NT2/D1 (cell line): Measurements from ENCODE around the gene OR14J1.
"Not testable (repeated sequence)": the region's sequence is repeated elsewhere in the genome, so short reads cannot be mapped to it uniquely, and the experiment has no call there.

Source experiments
- DNase-seq: peaks from one replicate; pipeline ENCODE4 v3.0.0-alpha.2; 2011; ENCODE audit warnings: low read depth, low spot score
- H3K27me3 ChIP-seq: 2 replicates; pipeline ENCODE4 v1.6.0; 2011; ENCODE audit warnings: mild to moderate bottlenecking; ENCODE audit not compliant: insufficient read length, insufficient read depth
- H3K36me3 ChIP-seq: 2 replicates; pipeline ENCODE4 v1.6.1; 2011; ENCODE audit warnings: mild to moderate bottlenecking, low read length, mixed read lengths; ENCODE audit not compliant: insufficient read depth, insufficient read length
- H3K4me1 ChIP-seq: 2 replicates; pipeline ENCODE4 v1.5.1; 2011; ENCODE audit not compliant: insufficient read depth, insufficient read length
- H3K4me3 ChIP-seq: 2 replicates; pipeline ENCODE4 v1.5.1; 2011; ENCODE audit warnings: low read depth; ENCODE audit not compliant: insufficient read length
- H3K9ac ChIP-seq: 2 replicates; pipeline ENCODE4 v1.6.0; 2011; ENCODE audit warnings: low read depth; ENCODE audit not compliant: insufficient read length
- H3K9me3 ChIP-seq: 2 replicates; pipeline ENCODE4 v1.5.1; 2011; ENCODE audit warnings: mild to moderate bottlenecking, low read length; ENCODE audit not compliant: insufficient read depth
- SUZ12 ChIP-seq: IDR thresholded peaks from 2 replicates; pipeline ENCODE4 v1.6.1; 2011; ENCODE audit not compliant: insufficient read length, insufficient read depth; ENCODE audit errors: extremely low read depth
- YY1 ChIP-seq: IDR thresholded peaks from 2 replicates; pipeline ENCODE4 v1.6.1; 2011; ENCODE audit not compliant: insufficient read length, insufficient read depth
- ZNF274 ChIP-seq: IDR thresholded peaks from 2 replicates; pipeline ENCODE4 v1.6.1; 2011; ENCODE audit warnings: mild to moderate bottlenecking, low read depth, low read length

Gene OR14J1

DNA sequence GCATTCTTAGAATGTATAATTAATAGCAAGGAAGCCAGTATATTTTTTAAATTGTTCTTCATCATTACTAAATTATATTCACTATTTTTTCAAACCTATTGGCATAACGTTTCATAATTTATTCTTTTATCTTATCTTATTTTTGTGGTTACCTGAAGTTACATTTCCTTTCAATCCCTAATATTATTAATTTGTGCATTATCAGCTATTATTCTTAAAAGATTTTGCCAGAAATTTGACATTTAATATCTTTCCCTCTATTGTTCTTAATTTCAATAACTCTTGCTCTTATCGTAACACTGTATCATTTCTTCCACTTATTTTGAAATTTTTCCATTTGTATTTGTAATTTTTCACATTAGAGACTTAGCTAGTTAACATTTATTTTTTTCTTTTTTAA lies 18.4 kb downstream of the OR14J1 start:
- H3K27me3 ChIP-seq = no peaks in the 10 kb centered on the region
- H3K4me3 ChIP-seq = no peak overlapping the region
- no peak overlapping the region for H3K9ac ChIP-seq
- H3K9me3 ChIP-seq = no peaks in the 10 kb centered on the region
- DNase-seq = no peak
- H3K4me1 ChIP-seq = no peaks in the 10 kb centered on the region
- no peak for TF ChIP-seq ZNF274
- TF ChIP-seq SUZ12 = no peak
- TF ChIP-seq YY1 = no peak
- no peaks in the 10 kb centered on the region for H3K36me3 ChIP-seq

DNA sequence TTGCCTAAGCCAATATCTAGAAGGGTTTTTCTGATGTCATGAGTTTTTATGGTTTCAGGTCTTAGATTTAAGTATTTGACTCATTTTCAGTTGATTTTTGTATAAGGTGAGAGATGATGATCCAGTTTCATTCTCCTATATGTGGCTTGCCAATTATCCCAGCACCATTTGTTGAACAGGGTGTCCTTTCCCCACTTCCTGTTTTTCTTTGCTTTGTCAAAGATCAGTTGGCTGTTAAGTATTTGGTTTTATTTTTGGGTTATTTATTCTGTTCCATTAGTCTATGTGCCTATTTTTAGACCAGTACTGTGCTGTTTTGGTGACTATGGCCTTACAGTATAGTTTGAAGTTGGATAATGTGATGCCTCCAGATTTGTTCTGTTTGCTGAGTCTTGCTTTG lies 21.8 kb downstream of the OR14J1 start:
- H3K9me3 ChIP-seq, H3K4me3 ChIP-seq, H3K27me3 ChIP-seq, H3K9ac ChIP-seq, DNase-seq, H3K36me3 ChIP-seq, H3K4me1 ChIP-seq: not testable (repeated sequence)

DNA sequence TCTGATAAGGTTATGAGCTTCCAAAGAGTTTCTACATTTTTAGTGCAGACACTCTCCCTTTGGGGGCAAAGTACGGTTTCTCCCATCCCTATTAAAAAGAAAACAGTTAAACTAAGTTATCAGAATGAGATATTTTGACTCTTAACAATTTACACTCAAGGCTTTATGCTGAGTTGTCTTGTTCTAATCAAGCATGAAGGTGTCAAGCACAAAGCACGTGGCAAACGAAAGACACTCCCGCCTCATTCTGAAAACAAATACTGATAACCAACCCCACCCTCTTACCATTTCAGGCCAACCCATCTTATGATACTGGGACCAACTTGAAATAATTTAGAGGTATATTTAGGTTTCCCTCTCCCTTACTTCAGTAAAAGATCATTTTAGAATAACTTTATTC lies 24.3 kb downstream of the OR14J1 start:
- TF ChIP-seq YY1 (no peak), ZNF274 (no peak), SUZ12 (no peak)
- H3K36me3 ChIP-seq = no peaks in the 10 kb centered on the region
- H3K27me3 ChIP-seq = no peaks in the 10 kb centered on the region
- no peak for DNase-seq
- no peak overlapping the region for H3K9ac ChIP-seq
- no peak overlapping the region for H3K4me3 ChIP-seq
- H3K4me1 ChIP-seq = no peaks in the 10 kb centered on the region
- no peaks in the 10 kb centered on the region for H3K9me3 ChIP-seq

DNA sequence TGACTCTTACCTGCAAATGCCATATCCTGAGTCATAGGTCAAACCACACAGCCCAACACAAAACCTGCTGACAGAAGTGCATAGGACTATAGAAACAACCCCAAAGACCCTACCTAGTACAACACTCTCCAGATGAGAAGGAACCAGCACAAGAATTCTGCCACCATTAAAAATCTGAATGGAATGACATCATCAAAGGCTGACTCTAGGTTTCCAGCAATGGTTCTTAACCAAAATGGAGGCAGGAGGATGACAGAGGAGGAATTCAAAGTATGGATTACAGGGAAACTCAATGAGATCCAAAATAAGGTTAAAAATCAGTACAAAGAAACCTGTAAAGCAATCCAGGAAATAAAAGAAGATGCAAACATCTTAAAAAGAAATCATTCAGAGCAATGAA lies 31.2 kb downstream of the OR14J1 start:
- no peak for DNase-seq
- H3K9me3 ChIP-seq = no peaks in the 10 kb centered on the region
- TF ChIP-seq ZNF274 (no peak), YY1 (no peak), SUZ12 (no peak)
- H3K4me1 ChIP-seq = no peaks in the 10 kb centered on the region
- H3K4me3 ChIP-seq = no peak overlapping the region
- H3K27me3 ChIP-seq = no peaks in the 10 kb centered on the region
- H3K36me3 ChIP-seq = no peaks in the 10 kb centered on the region
- no peak overlapping the region for H3K9ac ChIP-seq

DNA sequence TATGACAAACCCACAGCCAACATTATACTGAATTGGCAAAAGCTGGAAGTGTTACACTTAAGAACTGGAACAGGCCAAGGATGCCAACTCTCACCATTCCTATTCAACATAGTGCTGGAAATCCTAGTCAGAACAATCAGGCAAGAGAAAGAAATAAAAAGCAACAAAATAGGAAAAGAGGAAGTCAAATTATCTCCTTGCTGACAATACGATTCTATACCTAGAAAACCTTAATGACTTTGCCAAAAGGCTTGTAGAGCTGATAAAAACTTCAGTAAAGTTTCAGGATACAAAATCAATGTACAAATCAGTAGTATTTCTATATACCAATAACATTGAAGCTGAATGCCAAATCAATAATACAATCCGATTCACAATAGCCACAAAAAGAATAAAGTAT lies 34.8 kb downstream of the OR14J1 start:
- no peak overlapping the region for H3K9ac ChIP-seq
- TF ChIP-seq SUZ12 (no peak), ZNF274 (no peak), YY1 (no peak)
- no peaks in the 10 kb centered on the region for H3K4me1 ChIP-seq
- no peaks in the 10 kb centered on the region for H3K9me3 ChIP-seq
- H3K27me3 ChIP-seq = no peaks in the 10 kb centered on the region
- no peak overlapping the region for H3K4me3 ChIP-seq
- no peaks in the 10 kb centered on the region for H3K36me3 ChIP-seq
- no peak for DNase-seq

DNA sequence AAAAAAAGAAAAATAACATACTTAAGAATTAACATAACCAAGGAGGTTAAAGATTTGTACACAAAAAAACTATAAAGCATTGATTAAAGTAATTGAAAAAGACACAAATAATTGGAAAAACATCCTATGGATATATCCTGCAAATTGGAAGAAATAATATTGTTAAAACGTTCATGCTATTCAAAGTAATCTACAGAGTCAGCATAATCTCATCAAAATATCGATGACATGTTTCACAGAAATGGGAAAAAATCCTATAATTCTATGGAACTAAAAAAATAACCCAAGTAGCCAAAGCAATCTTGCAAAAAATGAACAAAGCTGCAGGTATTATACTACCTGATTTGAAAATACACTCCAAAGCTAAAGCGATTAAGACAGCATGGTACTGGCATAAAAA lies 43.9 kb downstream of the OR14J1 start:
- Histone ChIP-seq H3K36me3 (no peaks in the 10 kb centered on the region), H3K9me3 (no peaks in the 10 kb centered on the region)
- DNase-seq = no peak

DNA sequence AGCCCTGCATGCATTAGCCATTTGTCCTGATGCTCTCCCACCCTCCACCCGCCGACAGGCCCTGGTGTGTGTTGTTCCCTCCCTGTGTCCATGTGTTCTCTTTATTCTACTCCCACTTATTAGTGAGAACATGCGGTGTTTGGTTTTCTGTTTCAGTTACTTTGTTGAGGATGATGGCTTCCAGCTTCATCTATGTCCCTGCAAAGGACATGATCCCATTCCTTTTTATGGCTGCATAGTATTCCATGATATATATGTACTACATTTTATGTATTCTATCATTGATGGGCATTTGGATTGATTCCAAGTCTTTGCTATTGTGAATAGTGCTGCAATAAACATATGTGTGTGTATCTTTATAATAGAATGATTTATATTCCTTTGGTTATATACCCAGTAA lies 47.8 kb downstream of the OR14J1 start:
- H3K4me3 ChIP-seq, DNase-seq, H3K9me3 ChIP-seq, H3K27me3 ChIP-seq, H3K36me3 ChIP-seq, H3K9ac ChIP-seq, H3K4me1 ChIP-seq: not testable (repeated sequence)

More for the DNA sequence above, 43.9 kb downstream of the OR14J1 start:
- H3K4me1 ChIP-seq = no peaks in the 10 kb centered on the region
- H3K9ac ChIP-seq = no peak overlapping the region
- no peak overlapping the region for H3K4me3 ChIP-seq
- H3K27me3 ChIP-seq = no peaks in the 10 kb centered on the region
- no peak for TF ChIP-seq YY1
- TF ChIP-seq SUZ12 = no peak
- TF ChIP-seq ZNF274 = no peak

DNA sequence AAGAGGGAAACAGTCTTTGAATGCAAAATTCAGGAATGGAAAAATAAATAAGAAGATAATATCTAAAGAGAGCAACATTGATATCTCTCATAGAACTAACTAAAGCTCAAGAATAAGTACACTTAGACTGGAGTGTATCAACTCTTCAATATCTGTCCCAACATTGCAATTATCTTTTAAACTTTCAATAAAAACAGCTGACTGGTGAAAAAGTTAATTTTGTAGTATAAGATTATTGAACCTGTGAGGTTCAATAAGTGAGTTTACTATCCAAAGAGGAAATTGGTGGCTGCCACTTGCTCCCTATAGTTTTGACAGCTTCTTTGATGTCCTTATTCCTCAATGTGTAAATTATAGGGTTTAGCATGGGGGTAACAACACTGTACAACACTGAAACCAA lies 53.5 kb downstream of the OR14J1 start:
- H3K9me3 ChIP-seq = no peaks in the 10 kb centered on the region
- no peaks in the 10 kb centered on the region for H3K36me3 ChIP-seq
- TF ChIP-seq ZNF274 = no peak
- TF ChIP-seq YY1 = no peak
- TF ChIP-seq SUZ12 = no peak
- no peaks in the 10 kb centered on the region for H3K27me3 ChIP-seq
- H3K4me3 ChIP-seq = no peak overlapping the region
- no peak for DNase-seq
- H3K4me1 ChIP-seq = no peaks in the 10 kb centered on the region
- no peak overlapping the region for H3K9ac ChIP-seq
